ENCODE results near the gene XRN2. TPM values are rescaled to one million over a fixed set of nuclear protein-coding genes. Genes with fewer than 3 reads are reported as not detected.
"Not testable (repeated sequence)": the region's sequence is repeated elsewhere in the genome, so short reads cannot be mapped to it uniquely, and the experiment has no call there.

Gene XRN2
- total and polyA plus RNA-seq, 12 donors = 12.9 to 89.6 (median 65.5) TPM

DNA sequence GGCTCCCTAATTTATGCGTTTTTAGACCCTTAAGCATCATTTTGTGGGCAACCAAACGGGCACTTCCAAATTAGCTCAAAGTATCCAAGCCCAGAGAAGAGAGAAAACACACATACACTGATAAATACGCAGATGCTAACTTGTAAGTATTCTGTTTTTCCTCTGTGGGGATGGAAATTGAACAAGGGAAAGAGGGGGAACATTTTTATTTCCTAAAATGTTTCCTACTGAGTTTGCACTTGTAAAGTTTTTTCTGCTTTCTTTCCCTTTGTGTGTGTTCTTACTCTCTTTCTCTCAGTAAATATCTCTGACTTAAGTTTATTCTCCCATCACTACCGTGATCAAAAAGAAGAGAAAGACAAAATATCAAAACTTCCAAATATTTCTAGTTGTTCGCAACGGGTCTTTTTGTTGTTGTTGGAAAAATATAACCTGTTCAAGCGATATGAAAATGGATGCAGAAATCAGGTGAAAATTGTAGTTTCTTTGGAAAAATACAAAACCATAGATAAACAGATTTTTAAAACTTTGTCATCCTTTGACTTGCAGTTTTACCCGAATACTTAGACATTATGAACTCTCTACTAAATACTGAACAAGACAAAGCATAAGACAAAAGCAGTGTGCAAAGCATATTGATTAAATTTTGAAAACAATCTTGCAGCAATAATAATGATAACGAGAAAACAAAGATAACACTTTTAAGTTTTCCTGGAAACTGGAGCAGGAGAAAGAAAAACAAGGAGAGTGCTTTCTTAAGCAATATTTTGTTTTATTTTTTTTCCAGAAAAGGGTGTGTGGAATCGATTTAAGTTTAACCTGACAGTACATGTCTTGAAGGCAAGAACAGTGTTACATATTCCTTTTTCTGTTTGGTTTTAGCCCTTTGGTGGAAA lies 95.2 kb downstream of the XRN2 start:
- intact Hi-C loops (cut with DNase I) = no loop called here
- 27 to 39% (median 34%) methylated on average over 10 of the region's 10 CpGs for WGBS, 4 donors

DNA sequence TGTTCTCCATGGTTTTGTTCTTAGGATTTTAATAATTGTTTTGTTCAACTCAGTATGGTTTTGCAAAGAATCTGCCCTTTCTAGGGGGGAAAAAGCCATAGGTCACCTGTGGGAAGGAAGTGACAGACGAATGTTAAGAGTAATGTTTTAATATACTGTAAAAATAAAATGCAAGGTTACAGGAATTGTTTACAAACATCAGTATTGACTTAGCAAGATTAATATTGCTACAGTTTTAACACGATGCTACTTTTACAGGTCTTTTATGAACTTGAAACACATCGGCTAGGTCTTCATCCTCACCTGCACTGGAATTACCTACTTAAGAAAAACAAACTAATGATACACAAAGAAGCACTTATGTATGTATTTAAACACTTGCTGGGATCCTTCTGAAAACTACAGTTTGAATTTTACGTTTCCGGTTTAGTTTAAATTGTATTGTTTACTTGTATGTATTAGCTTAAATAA lies 95.9 kb downstream of the XRN2 start:
- WGBS, 4 donors = 25 to 41% (median 31%) methylated on average over 5 of the region's 5 CpGs
- no peaks in the 10 kb centered on the region for H3K36me3 ChIP-seq (replicated peaks in 1 of 2)
- peaks cover 0 to 10% of the 10 kb centered on the region in 2 donors for H3K4me1 ChIP-seq (replicated peaks in 1 of 2)
- TF ChIP-seq, protein P1, sequence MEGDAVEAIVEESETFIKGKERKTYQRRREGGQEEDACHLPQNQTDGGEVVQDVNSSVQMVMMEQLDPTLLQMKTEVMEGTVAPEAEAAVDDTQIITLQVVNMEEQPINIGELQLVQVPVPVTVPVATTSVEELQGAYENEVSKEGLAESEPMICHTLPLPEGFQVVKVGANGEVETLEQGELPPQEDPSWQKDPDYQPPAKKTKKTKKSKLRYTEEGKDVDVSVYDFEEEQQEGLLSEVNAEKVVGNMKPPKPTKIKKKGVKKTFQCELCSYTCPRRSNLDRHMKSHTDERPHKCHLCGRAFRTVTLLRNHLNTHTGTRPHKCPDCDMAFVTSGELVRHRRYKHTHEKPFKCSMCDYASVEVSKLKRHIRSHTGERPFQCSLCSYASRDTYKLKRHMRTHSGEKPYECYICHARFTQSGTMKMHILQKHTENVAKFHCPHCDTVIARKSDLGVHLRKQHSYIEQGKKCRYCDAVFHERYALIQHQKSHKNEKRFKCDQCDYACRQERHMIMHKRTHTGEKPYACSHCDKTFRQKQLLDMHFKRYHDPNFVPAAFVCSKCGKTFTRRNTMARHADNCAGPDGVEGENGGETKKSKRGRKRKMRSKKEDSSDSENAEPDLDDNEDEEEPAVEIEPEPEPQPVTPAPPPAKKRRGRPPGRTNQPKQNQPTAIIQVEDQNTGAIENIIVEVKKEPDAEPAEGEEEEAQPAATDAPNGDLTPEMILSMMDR (IDR thresholded peaks at IDR 0.05) = no peak
- H3K9me3 ChIP-seq (replicated peaks in 1 of 3) = no peaks in the 10 kb centered on the region
- no peak overlapping the region for H3K4me3 ChIP-seq
- no peak for DNase-seq
- intact Hi-C loops (cut with DNase I) = no loop called here
- no peak overlapping the region for H3K27ac ChIP-seq
- peaks cover 86% of the 10 kb centered on the region for H3K27me3 ChIP-seq

More for the DNA sequence above, 95.2 kb downstream of the XRN2 start:
- no peak for DNase-seq
- Histone ChIP-seq H3K4me1 (replicated peaks in 1 of 2) (peaks cover 0 to 10% of the 10 kb centered on the region in 2 donors), H3K9me3 (replicated peaks in 1 of 3) (no peaks in the 10 kb centered on the region), H3K27ac (no peak overlapping the region), H3K36me3 (replicated peaks in 1 of 2) (no peaks in the 10 kb centered on the region), H3K4me3 (no peak overlapping the region), H3K27me3 (peaks cover 89% of the 10 kb centered on the region)
- no peak for TF ChIP-seq POLR2A (IDR thresholded peaks at IDR 0.05)
- TF ChIP-seq, protein P1 (IDR thresholded peaks at IDR 0.05) = no peak

DNA sequence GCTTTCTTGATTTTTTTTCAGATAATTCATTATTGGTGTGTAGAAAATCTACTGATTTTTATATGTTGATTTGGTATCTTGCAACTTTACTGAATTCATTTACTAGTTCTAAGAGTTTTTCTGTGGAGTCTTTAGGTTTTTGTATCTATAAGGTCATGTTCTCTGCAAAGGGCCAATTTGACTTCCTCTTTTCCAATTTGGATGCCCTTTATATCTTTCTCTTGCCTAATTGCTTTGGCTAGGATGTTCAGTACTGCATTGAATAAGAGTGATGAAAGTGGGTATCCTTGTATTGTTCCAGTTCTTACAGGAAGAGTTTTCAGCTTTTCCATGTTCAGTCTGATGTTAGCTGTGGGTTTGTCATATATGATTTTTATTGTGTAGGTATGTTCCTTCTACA lies 108.6 kb downstream of the XRN2 start:
- Histone ChIP-seq H3K36me3 (replicated peaks in 1 of 2) (no peaks in the 10 kb centered on the region), H3K27ac (no peak overlapping the region), H3K27me3 (peaks cover 22% of the 10 kb centered on the region), H3K9me3 (replicated peaks in 1 of 3) (no peaks in the 10 kb centered on the region), H3K4me1 (replicated peaks in 1 of 2) (no peaks in the 10 kb centered on the region), H3K4me3 (no peak overlapping the region)
- no peak for DNase-seq
- TF ChIP-seq, protein P1 (IDR thresholded peaks at IDR 0.05) = no peak
- TF ChIP-seq POLR2A (IDR thresholded peaks at IDR 0.05) = no peak
- intact Hi-C loops (cut with DNase I) = no loop called here

DNA sequence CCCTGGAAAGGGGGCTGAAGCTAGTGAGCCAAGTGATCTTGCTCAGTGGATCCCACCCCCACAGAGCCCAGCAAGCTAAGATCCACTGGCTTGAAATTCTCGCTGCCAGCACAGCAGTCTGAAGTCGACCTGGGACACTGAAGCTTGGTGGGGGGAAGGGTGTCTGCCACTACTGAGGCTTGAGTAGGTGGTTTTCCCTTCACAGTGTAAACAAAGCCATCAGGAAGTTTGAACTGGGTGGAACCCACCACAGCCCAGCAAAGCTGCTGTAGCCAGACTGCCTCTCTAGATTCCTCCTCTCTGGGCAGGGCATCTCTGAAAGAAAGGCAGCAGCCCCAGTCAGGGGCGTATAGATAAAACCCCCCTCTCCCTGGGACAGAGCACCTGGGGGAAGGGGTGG lies 110.9 kb downstream of the XRN2 start:
- intact Hi-C loops (cut with DNase I); H3K9me3 ChIP-seq (replicated peaks in 1 of 3); H3K4me3 ChIP-seq; H3K27ac ChIP-seq; H3K36me3 ChIP-seq (replicated peaks in 1 of 2); DNase-seq; H3K4me1 ChIP-seq (replicated peaks in 1 of 2): not testable (repeated sequence)
- peaks cover 15% of the 10 kb centered on the region for H3K27me3 ChIP-seq
- 47 to 62% (median 49%) methylated on average over 2 to 3 of the region's 3 CpGs for WGBS, 4 donors

DNA sequence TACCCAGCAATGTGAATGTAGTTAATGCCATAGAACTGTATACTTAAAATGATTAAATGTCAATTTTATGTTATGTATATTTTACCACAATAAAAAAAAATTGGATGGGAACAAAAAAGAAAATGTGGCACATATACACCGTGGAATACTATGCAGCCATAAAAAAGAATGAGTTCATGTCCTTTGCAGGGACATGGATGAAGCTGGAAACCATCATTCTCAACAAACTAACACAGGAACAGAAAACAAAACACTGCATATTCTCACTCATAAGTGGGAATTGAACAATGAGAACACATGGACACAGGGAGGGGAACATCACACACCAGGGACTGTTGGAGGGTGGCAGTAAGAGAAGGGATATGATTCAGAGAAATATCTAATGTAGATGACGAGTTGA lies 116.0 kb downstream of the XRN2 start:
- WGBS, 4 donors = 49 to 55% (median 53%) methylated on average over 2 of the region's 2 CpGs
- H3K9me3 ChIP-seq (replicated peaks in 1 of 3); H3K27me3 ChIP-seq; H3K4me1 ChIP-seq (replicated peaks in 1 of 2); H3K36me3 ChIP-seq (replicated peaks in 1 of 2); H3K4me3 ChIP-seq; H3K27ac ChIP-seq; intact Hi-C loops (cut with DNase I); DNase-seq: not testable (repeated sequence)

Data from adrenal gland (tissue), 12 donors.